ENCODE measurements around the gene LUZP4.
"Not testable (repeated sequence)": the region's sequence is repeated elsewhere in the genome, so short reads cannot be mapped to it uniquely, and the experiment has no call there.

LUZP4 gene

GRCh38 chrX:115337491-115338144 is 48.1 kb downstream of the LUZP4 start:
- DNase-seq (ENCODE audit: low spot score): no peak
- no peak for TF ChIP-seq CTCF (IDR thresholded peaks at IDR 0.05; ENCODE audit: extremely low read depth, missing control alignments)

GRCh38 chrX:115339441-115340025 is 50.0 kb downstream of the LUZP4 start:
- TF ChIP-seq CTCF (IDR thresholded peaks at IDR 0.05; ENCODE audit: extremely low read depth, missing control alignments): no peak
- no peak for DNase-seq (ENCODE audit: low spot score)

GRCh38 chrX:115341421-115341820 is 51.9 kb downstream of the LUZP4 start:
- no peak for DNase-seq (ENCODE audit: low spot score)

GRCh38 chrX:115344885-115345614 is 55.5 kb downstream of the LUZP4 start:
- no peak for TF ChIP-seq CTCF (IDR thresholded peaks at IDR 0.05; ENCODE audit: extremely low read depth, missing control alignments)
- DNase-seq (ENCODE audit: low spot score): no peak

More at GRCh38 chrX:115341421-115341820, 51.9 kb downstream of the LUZP4 start:
- TF ChIP-seq CTCF (IDR thresholded peaks at IDR 0.05; ENCODE audit: extremely low read depth, missing control alignments): no peak

GRCh38 chrX:115345615-115346014 is 56.1 kb downstream of the LUZP4 start:
- no peak for DNase-seq (ENCODE audit: low spot score)
- TF ChIP-seq CTCF (IDR thresholded peaks at IDR 0.05; ENCODE audit: extremely low read depth, missing control alignments): no peak

- DNase-seq (ENCODE audit: low spot score): not testable (repeated sequence)
Observed at GRCh38 chrX:115346738-115347137, 57.2 kb downstream of the LUZP4 start.

- DNase-seq (ENCODE audit: low spot score): no peak
- TF ChIP-seq CTCF (IDR thresholded peaks at IDR 0.05; ENCODE audit: extremely low read depth, missing control alignments): no peak
Observed at GRCh38 chrX:115348446-115349225, 59.1 kb downstream of the LUZP4 start.
